T-helper 22 cell (primary cell): ENCODE measurements around the gene GPR89B.
A peak's percentile ranks its signal among the peaks of the same experiment; 100 is the strongest.
"Not testable (repeated sequence)": the region's sequence is repeated elsewhere in the genome, so short reads cannot be mapped to it uniquely, and the experiment has no call there.

Source experiments
- DNase-seq: peaks from one replicate; pipeline ENCODE4 v3.0.0-alpha.2; 2020; ENCODE audit warnings: low read depth

The GPR89B gene

DNA sequence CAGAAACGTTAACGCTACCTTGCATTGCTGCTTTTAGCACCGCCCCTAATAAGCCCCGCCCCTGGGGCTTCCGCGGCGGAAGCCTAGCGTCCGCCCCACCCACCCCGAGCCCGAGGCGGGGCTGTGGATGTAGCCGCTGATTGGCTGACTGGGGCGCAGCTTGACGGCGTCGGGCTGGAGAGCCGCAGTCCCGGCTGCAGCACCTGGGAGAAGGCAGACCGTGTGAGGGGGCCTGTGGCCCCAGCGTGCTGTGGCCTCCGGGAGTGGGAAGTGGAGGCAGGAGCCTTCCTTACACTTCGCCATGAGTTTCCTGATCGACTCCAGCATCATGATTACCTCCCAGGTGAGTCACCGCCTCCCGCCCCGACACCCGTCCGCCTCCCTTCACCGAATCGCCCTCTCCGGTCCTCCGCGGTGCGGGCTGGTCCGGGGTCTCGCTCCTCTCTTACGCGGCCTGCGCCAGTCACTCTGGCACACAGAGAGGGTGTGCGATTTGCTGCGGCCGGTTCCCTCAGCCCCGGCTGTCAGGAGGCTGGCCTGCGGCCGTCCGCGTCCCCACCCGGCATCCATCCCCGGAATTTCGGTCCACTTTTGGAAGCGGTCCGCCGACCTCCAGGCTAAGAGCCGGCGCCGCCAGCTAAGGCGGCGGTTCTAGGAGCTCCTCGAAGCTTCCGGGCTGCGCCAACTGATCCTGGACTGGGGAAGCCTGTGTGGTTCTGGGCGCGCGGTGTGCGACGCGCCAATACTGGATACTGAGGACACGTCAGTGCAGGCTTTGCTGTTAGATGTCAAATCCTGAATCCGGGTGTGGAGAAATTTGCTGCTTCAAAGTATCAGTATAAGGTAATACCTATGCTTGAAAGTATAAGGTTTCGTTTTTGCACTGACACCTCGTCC lies at the start of gene GPR89B:
TSS of gene GPR89B (plus strand) at position 185 of the 897 bp plus-strand sequence. CDS start at position 302, 117 bp downstream.
- DNase-seq: peak; percentile 84

DNA sequence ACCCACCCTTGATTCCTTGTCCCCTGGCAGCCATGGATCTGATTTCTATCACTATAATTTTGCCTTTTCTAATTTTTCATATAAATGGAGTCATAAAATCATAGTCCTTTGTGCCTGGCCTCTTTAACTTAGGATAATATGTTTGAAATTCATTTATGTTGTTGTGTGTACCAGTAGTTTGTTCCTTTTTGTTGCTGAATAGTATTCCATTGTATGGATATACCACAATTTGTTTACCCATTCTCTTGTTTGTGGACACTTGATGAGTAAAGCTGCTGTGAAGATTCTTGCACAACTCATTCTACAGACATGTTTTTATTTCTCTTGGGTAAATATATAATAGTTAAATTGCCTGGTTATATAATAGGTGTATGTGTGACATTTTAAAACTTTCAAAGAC lies 48.3 kb upstream of the GPR89B start:
- no peak for DNase-seq

DNA sequence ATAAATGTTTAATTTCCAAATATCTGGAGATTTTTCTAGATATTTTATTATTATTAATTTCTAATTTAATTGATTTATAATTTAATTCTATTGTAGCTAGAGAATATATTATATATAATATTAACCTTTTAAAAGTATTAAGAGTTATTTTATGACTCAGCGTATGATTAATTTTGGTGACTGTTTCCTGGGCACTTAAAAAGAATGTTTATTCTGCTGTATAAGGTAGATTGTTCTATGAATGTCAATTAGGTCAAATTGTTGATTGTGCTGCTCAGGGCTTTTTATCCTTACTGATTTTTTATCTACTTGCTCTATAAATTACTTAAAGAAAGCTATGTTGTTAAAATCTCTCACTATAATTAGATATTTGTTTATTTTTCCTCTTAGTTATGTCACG lies 45.7 kb upstream of the GPR89B start:
- no peak for DNase-seq

DNA sequence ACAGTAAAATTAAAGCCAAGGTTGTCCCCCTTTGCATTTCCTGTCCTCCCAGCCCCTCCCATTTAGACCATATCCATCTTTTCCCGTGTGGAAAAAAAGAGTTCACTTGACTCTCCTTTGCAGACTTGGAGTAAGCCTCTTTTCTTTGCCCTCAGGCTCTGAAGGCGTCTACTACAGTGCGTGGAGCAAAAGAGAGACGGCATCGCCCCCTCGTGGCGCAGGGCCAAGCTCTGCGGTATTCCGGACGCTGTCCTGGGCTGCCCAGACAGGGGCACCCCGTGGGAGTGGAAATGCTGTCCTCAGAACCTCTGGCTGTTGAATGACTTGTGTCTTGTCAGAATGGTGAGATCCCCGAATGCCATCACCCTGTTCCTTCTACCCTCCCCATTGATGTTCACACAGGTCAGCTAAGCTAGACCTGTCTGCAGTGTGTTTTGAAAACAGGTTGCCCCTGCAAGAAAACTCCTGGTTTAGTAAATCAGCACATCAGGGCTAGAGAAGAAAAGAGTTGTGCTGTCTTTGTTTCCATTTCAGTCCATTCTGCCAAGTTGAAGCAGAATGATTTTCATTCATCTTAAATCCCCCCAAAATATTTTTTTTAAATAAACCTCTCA lies 37.9 kb upstream of the GPR89B start:
- peak; percentile 18 for DNase-seq

DNA sequence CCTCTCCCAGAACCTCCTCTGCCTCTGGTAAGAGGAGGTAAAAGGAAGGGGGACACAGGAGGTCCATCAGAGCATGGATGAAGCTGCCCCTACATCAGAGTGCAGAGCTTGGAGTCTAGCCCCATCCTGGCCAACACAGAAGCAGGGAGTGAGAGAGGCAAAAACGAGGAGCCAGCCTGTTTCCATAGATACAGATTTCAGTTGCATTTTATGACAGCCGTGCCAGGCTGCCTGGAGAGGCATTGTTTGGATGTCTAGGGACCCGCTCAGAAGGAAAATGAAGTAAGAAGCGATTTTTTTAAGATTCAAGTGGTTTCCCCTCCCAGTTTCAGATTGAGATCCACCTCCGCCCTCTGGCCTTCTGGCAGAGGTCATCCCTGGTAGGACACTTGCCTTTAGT lies 37.1 kb upstream of the GPR89B start:
- no peak for DNase-seq

DNA sequence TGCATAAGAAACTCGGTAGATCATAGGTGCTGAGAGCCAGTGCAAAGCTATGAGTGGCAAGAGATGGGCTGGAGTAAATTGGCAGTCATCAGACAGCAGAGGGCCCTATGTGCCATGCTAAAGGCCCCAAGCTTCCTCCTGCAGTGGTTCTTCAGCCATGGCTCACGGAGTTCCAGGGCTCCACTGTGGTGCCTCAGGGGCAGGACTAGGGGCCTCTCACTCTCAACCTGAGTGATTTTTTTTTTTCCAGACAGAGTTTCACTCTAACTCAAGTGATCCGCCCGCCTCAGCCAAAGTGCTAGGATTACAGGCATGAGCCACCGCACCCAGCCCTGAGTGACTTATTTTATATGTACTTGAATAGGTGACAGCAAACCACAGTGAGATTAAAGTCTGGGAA lies 36.0 kb upstream of the GPR89B start:
- no peak for DNase-seq

DNA sequence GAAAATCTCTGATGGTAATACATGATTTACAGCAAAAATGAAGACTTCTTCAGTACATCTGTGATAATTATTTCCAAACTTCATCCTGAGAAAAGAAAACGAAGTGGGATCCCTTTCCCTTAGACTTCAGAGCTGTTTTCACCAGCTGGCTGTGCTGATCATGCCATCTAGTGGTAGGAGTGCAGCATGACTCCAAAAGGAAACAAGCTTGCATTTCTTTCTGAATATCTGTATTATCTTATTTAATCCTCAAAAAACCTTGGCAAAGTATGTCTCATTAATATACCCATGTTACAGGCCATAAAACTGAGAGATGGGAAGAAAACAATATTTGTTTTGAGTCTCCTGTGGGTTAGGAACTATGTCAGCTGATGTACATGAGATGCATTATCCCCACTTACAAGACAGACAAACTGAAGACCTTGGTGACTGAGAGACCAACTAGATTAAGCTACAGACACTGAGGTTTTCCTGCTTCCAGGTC lies 35.4 kb upstream of the GPR89B start:
- peak; percentile 2 for DNase-seq

DNA sequence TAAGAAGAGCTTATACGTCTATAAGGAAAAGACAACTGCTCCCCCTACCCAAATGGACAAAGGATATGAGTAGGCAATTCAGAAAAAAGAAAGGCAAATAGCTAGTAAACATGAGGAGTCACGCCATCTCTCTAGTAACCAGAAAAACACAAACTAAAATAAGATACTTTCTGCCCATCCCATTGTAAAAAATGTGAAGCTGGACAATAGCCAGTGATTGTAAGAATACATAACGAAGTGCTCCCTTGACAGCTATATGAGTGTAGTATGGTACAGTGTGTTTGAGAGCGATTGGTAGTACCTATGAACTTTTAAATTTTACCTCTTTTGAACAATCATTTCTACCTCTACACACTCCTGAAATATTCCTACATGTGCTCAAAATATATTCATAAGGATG lies 33.1 kb upstream of the GPR89B start:
- no peak for DNase-seq

DNA sequence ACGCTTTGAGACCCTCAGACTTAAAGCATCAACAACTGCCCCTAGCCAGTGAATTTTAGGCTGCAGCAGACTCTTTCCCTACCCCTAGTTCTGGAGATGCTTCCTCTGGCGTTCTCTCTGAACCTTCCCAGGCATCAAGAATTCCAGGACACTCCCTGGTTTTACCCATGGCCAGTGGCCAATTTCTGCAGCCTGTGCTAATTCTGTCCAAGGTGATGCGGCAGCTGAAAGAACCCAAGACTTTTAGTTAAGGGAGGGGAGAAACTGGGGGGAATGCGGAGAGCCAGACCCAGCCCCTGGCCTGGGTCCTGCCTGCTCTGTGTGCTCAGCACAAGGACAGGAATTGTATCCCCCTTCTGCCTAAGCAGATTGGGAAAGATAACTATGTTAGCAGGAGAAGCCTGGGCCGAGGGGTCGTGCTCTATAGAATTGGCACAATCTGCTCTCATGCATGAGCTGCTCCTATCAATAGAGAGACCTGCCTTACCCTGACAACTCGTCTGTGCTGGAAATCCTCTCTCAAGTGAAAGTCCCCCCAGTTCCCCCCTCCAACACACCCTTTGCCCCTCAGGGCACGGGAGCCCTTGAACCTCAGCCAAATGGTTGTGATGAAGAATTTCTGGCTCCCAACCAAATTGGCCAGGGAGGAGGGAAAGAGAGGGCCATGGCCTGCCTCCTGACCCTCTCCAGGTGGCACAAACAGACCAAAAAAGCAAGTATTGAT lies 31.0 kb upstream of the GPR89B start:
- DNase-seq: no peak

DNA sequence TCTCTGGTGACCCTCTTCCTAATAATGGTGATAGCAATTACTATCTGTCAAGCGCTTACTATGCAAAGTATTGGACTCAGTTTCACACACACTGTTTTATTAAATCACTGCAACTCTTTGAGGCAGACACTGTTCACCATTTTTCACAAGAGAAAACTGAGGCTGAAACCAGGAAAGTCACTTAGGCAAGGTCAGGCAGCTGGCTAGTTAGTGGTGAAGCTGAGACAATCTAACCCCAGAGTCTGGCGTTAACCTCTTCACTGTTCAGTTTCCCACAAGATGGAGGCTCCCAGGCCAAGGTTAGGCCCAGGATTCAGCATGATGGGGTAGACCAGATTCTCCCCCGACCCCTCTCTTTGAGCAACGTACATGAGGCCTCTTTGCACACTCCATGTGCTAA lies 30.4 kb upstream of the GPR89B start:
- DNase-seq: no peak

DNA sequence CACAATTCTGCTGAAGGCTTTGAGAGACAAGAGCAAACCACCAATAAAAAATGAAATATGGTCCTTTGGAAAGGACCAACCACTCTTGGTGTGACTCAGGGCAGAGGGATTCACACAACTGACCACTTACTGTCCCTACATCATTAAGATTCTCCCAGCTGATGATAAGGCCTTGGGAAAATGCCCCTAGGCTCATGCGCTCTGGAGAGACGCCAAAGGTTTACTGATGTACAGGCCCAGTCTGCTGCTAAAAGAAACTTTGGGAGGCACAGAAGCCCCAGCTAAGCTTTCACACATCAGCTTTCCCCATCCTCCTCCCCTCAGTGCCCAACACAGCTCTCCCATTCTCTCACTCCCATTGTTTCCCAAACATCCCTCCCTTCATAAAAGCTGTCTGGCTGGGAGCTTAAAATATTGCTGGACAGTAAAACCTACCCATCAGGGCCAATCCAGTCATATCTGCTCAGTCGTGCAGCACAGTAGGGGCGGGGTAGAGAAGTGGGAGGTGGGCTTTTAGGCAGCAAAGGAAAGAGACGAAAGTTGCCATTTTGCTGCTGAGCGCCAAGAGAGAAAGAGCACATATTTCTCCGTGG lies 25.9 kb upstream of the GPR89B start, which contains the start of gene GJA8:
TSS of gene GJA8 (plus strand) at position 543 of the 593 bp plus-strand sequence. CDS start 5,161 bp downstream, outside the sequence.
- DNase-seq: no peak

DNA sequence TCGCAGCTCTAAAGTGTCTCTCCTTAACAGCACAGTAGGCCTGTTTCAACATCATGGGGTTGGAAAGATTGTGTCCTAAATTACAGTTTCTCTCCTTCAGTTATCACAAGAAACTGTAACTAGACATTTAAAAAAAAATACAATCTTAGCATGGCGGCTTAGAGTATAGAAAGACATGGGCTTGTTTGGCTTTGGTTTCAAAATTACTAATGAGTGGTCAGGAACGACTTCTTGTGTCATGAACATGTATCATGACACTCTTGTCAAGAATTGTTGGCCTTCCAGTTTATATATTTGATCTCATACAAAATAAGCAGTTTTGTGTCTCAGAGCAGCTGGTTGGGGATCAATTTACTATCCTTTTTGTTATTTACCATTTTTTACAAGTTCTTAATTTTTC lies 23.5 kb upstream of the GPR89B start:
- no peak for DNase-seq

DNA sequence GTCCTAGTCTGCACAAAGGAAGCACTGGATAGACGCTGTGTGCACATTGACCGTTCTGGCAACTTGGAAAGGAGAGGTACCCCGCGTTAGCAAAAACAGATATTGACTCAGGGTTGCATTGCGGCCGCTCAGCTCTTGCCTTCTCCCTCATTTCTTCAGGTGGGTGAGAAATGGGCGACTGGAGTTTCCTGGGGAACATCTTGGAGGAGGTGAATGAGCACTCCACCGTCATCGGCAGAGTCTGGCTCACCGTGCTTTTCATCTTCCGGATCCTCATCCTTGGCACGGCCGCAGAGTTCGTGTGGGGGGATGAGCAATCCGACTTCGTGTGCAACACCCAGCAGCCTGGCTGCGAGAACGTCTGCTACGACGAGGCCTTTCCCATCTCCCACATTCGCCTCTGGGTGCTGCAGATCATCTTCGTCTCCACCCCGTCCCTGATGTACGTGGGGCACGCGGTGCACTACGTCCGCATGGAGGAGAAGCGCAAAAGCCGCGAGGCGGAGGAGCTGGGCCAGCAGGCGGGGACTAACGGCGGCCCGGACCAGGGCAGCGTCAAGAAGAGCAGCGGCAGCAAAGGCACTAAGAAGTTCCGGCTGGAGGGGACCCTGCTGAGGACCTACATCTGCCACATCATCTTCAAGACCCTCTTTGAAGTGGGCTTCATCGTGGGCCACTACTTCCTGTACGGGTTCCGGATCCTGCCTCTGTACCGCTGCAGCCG lies 20.3 kb upstream of the GPR89B start:
- DNase-seq: no peak

DNA sequence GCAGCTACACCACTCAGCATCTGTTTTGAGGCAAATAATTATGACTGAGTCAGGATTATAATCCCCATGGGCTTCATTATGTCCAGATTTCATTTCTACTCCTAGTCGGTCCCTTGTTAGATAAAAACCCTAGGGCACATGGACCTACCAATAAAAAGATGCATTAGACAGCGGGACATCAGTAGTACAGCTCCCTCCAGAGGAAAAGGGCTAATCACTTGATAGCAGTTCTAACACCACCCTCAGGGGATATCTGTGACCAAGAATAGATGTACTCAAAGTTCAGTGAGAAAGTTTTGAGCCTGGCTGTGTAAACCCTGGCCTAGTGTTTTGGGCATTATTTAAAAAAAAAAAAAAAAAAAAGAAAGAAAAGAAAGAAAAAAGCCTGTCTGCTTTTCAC lies 15.7 kb upstream of the GPR89B start:
- no peak for DNase-seq

DNA sequence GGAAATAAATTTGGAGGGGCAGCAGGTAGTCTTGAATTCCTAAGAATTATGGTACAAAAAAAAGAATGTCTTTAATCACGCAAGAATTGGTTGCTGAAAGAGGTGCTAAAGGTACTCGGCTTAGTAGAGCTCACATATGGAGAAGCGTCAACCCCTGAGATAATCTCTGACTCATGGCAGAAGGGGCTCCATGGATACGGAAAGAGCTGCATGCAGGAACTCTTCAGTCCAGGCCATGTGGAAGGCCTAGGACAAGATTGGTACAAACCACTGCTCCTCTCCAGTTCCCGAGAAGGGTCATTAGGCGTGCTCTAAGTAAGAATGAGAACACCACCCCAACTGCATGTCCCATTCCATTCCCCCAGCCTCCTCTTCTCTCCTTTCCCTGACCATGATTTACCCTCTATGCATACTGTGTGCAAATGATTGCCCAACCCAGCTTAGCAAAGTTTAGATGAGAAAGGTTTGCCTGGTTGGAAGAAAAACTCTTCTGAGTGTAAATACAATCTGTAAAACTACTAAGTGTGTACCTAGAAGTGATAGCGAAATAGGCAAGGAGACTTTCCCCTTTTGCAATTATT lies 14.8 kb upstream of the GPR89B start:
- no peak for DNase-seq

DNA sequence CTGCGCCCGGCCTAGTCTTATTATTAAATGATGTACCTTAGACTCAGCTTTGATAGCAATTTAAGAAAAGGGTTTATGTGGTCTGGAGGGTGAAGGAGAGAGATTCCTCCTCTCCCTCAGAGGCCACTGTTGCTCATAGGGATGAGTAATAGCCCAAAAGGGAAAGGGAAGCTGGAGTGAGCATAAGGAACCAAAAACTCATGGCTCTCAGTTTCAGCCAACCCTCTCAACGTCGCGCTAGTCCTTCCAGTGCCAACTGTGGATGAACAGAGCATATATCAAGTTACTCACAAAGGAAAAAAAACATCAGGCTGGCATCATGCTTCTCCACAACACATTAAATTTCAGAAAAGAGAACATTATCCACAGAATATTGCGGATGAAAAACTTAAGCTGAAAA lies 8.3 kb upstream of the GPR89B start:
- DNase-seq: no peak

DNA sequence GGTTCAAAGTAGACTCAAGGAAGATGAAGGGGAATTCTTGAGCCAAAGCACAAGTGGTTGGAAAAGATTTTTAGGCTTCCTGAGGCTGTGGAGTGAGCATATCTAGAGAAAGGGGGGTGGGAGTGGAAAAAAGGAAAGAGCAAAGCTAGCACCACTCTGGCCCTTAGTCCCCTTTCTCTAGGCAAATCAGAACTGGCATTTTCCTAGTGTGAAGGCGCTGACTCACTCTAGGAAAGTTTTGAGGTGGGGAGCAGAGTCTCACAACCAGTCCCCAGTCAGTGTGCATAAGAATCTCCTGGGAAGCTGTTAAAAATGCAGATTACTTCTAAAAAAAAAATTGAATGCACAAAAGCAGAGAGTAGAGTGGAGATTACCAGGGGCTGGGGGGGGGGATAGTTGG lies 3.4 kb upstream of the GPR89B start:
- DNase-seq: no peak

DNA sequence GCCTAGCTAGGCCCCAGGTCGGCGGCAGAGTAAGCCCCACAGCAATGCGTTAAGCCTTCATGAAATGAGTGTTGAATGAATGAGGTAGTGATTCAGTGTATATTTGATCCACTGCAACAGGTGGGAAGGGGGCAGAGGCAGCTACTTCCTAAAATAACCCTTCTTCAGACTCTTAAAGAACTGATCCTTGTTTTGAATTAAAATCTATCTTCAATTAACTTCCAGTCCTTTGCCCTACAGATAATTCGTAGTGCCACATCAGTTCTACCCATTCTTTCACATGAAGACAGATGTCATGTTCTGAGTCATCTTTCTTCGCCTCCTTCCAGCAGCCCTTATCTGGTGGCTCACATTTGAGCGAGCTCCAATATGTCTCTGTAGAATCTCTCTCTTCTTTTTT lies 1.0 kb upstream of the GPR89B start:
- DNase-seq: not testable (repeated sequence)

DNA sequence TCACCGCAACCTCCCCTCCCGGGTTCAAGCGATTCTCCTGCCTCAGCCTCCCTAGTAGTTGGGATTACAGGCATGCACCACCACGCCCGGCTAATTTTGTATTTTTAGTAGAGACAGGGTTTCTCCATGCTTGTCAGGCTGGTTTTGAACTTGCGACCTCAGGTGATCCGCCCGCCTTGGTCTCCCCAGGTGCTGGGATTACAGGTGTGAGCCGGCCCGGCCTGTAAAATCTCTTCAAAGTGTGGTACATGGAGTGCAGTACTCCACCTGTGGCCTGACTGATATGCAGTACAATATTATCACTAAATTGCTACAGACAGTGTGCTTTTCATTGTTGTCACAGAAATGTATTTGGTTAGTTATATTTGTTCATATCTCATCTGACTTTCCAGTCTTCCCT lies 531 bp upstream of the GPR89B start:
- DNase-seq: not testable (repeated sequence)

DNA sequence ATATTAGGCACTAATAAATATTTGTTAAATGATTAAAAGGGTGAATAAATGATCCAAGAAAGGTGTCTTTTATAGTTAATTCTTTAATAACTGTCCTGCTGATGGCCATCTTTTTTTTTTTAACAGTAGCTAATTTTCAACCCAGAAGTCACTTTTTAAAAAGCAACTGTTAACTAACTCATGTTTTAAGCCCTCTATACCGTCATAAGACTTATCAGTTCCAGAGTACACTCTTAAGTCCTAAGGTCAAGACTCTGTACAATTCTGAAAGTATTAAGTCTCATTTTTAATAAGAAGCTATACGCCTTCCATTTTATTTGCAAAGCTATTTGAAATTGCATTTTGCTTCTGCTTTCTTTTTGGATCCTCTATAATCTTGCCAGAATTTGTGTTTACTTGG lies 2.9 kb downstream of the GPR89B start:
- not testable (repeated sequence) for DNase-seq

DNA sequence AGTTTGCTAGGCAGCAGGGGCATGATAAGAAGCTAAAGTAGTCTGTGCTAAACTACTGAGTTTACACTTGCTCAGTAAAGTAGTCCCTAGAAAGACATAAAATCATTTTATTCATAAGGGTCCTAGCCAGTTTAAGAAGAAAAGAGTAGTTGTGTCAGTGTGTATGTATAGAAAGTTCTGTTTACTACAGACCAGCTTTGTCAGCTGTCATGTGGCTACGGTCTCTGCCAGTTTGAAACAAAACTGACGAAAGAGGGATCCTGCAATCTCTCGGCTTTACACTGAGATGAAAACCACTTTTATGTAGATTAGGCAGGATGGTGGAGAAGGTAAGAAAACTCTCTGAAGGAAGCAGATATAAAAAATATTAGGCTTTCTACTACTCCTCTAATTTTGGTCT lies 7.1 kb downstream of the GPR89B start:
- not testable (repeated sequence) for DNase-seq
